ENCODE results near the gene PLEKHM3.

PLEKHM3 gene

DNA sequence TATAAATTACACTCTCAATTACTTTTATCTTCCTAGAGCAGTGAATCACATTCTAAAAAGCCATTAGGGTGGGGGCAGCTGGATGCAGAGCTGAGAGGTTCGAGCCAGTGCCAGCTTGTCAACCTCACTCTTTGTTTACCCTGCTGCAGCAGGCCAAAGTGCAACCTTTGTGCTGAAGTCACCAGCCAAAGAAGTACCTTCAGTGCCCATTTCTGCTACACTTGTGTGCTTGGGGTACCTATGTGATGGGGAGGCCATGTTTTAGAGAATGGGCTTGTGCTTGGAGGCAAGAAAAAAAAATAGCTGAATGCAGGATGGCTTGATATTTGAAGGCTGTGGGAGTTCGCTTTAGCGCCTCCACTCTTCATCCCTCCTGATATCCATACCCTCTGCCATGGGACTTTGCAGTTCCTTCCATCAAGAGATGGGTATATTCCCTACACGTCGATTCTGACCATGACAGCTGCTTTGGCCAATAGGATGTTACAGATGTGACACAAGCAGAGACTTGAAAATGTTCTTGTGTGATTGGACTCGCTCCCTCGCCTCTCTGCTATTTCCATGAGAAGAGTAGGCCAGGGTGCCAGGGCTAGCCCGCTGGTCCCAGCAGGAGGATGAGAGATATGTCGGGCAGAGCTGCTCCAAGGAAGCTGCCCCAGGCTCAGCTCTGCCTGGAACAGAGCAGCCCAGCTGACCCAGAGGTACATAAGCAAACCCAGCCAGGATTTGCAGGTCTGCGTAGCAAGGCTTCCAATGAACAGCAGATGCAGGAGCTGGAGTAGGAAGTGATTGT, 242.9 kb downstream of the PLEKHM3 start:
- DNase-seq: no peak

GRCh38 chr2:207779523-207779922, 245.8 kb downstream of the PLEKHM3 start:
- no peak for DNase-seq

DNA sequence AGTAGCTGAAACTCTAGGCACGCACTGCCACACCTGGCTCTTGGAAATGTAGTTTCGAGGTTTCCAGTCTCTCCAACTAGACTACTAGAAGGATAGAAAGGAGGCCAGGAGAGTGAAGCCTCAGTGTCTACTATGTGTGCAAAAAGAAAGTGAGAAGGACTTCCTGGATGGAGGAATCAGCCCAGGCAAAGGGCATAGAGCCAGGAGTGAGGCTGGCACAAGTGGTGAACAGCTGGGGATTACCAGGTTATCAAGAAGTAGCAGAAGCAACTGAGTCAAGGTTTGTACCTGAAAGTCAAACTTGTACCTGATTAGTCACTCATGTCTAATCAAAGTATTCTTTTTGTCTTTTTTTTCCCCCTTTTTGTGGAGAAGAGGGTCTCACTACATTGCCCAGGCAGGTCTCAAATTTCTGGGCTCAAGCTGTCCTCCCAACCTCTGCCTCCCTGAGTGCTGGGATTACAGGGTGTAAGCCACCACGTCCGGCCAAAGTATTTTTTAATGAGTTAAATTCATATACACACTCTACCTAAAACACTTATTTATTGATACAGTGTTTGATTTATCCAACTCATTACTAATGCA, 246.9 kb downstream of the PLEKHM3 start:
- no peak for DNase-seq

- DNase-seq: no peak
Measured at GRCh38 chr2:207777124-207777523, 248.2 kb downstream of the PLEKHM3 start.

GRCh38 chr2:207775473-207775872, 249.9 kb downstream of the PLEKHM3 start:
- DNase-seq: no peak

DNA sequence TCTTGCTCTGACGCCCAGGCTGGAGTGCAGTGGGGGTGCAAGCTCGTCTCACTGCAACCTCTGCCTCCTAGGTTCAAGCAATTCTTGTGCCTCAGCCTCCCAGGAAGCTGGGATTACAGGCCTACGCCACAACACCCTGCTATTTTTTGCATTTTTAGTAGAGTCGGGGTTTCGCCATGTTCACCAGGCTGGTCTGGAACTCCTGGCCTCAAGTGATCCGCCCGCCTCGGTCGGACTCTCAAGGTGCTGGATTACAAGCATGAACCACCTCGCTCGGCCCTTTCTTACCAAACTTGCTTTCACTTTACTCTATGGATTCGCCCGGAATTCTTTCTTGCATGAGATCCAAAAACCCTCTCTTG, 252.5 kb downstream of the PLEKHM3 start:
- DNase-seq: no peak

- no peak for DNase-seq
Measured at GRCh38 chr2:207772081-207772843, 253.1 kb downstream of the PLEKHM3 start.

GRCh38 chr2:207771421-207771820, 253.9 kb downstream of the PLEKHM3 start:
- DNase-seq: no peak
